HEK293T (cell line): ENCODE measurements around the gene QSOX1.

Experiments used
- CTCF ChIA-PET: fragments of 350-600 bp; formaldehyde crosslinking; extraction: SDS; loops from one replicate; lab custom pipeline; 2021; ENCODE audit warnings: antibody characterized with exemption, inconsistent platforms; lab: Yijun Ruan, JAX
- POLR2A ChIA-PET: fragments of 350-600 bp; formaldehyde crosslinking; extraction: SDS; loops from one replicate; lab custom pipeline; 2020; ENCODE audit warnings: antibody characterized with exemption, inconsistent platforms; lab: Yijun Ruan, JAX
- DNase-seq: peaks from one replicate; pipeline ENCODE4 v3.0.0; 2012; ENCODE audit warnings: mixed read lengths; ENCODE audit errors: extremely low spot score
- ARNT ChIP-seq: fragments of 450-650 bp; IDR thresholded peaks from 2 replicates; pipeline ENCODE4 v1.6.1; 2017; ENCODE audit warnings: mild to moderate bottlenecking
- BHLHE40 ChIP-seq: fragments of 450-650 bp; IDR thresholded peaks from 2 replicates; pipeline ENCODE4 v1.6.1; 2016; ENCODE audit warnings: mild to moderate bottlenecking, moderate library complexity, borderline replicate concordance
- CTBP1 ChIP-seq: fragments of 450-650 bp; IDR thresholded peaks from 2 replicates; pipeline ENCODE4 v1.6.1; 2016; ENCODE audit warnings: borderline replicate concordance
- ELF4 ChIP-seq: fragments of 450-650 bp; IDR thresholded peaks from 2 replicates; pipeline ENCODE4 v1.6.1; 2017; ENCODE audit warnings: antibody characterized with exemption
- FOXA1 ChIP-seq: fragments of 450-650 bp; IDR thresholded peaks from 2 replicates; pipeline ENCODE4 v1.6.1; 2016; ENCODE audit warnings: mild to moderate bottlenecking
- FOXK2 ChIP-seq: fragments of 450-650 bp; IDR thresholded peaks from 2 replicates; pipeline ENCODE4 v1.6.1; 2016; ENCODE audit warnings: mild to moderate bottlenecking
- FOXM1 ChIP-seq: fragments of 450-650 bp; IDR thresholded peaks from 2 replicates; pipeline ENCODE4 v1.6.1; 2017; ENCODE audit warnings: mild to moderate bottlenecking, borderline replicate concordance
- HDGF ChIP-seq: fragments of 450-650 bp; IDR thresholded peaks from 2 replicates; pipeline ENCODE4 v1.6.1; 2017; ENCODE audit warnings: antibody characterized with exemption, borderline replicate concordance
- L3MBTL2 ChIP-seq: fragments of 450-650 bp; conservative IDR thresholded peaks from 2 replicates; pipeline ENCODE4 v1.6.1; 2016; ENCODE audit warnings: mild to moderate bottlenecking
- LEF1 ChIP-seq: fragments of 450-650 bp; IDR thresholded peaks from 2 replicates; pipeline ENCODE4 v1.6.1; 2017; ENCODE audit warnings: mild to moderate bottlenecking, borderline replicate concordance
- NFRKB ChIP-seq: fragments of 450-650 bp; IDR thresholded peaks from 2 replicates; pipeline ENCODE4 v1.6.1; 2016; ENCODE audit warnings: mild to moderate bottlenecking, moderate library complexity
- PKNOX1 ChIP-seq: fragments of 450-650 bp; IDR thresholded peaks from 2 replicates; pipeline ENCODE4 v1.6.1; 2016
- SP1 ChIP-seq: fragments of 450-650 bp; IDR thresholded peaks from 2 replicates; pipeline ENCODE4 v1.6.1; 2017
- SUZ12 ChIP-seq: fragments of 450-650 bp; IDR thresholded peaks from 2 replicates; pipeline ENCODE4 v1.6.1; 2016; ENCODE audit warnings: mild to moderate bottlenecking
- TARDBP ChIP-seq: fragments of 450-650 bp; IDR thresholded peaks from 2 replicates; pipeline ENCODE4 v1.6.1; 2016
- ZNF384 ChIP-seq: fragments of 450-650 bp; IDR thresholded peaks from 2 replicates; pipeline ENCODE4 v1.6.1; 2016

Gene QSOX1

DNA sequence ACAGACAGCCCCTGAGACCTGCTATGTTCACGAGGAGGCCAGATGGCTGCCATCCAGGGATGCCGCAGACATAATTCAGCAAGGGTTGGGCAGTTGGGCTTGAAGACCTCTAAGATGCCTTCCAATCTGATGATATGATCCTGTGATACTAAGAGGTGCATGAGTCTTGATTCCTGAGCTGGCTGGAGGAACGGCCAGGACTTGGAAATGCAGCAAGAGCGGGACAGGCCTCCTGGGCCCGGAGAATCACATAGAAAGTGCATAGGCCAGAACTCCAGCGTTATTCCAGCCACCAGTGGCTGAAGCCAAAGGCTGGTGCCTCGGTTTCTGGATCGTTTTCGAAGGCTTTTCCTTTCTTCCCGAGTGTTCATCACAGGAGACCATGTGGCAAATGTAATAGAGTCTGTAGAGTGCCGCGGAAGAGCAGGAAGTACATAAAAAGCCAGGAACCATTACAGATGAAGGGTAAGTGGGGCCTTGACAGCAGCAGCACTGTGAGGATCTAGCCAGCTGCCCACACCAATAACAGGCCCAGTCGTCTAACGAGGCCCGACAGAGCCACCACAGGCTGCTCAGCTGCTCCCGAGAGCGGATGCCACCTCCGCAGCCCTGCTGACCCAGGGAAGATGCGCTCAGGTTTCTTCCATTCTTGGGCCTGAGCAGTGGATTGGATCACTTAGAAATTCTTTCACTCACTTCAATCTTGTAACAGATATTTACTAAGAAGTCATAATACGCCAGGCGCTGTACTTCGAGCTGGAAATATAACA lies 61.4 kb downstream of the QSOX1 start:
- DNase-seq: no peak
- ChIA-PET POLR2A (no interaction called here), CTCF (no interaction called here)
- TF ChIP-seq BHLHE40: no peak
- no peak for TF ChIP-seq SUZ12
- TF ChIP-seq ZNF384: no peak
- TF ChIP-seq HDGF: no peak
- TF ChIP-seq NFRKB: no peak
- TF ChIP-seq L3MBTL2: no peak
- no peak for TF ChIP-seq TARDBP
- no peak for TF ChIP-seq ARNT
- no peak for TF ChIP-seq FOXM1
- no peak for TF ChIP-seq FOXA1
- no peak for TF ChIP-seq PKNOX1
- TF ChIP-seq ELF4: no peak
- TF ChIP-seq SP1: no peak
- no peak for TF ChIP-seq FOXK2
- no peak for TF ChIP-seq LEF1
- TF ChIP-seq CTBP1: no peak

- CTCF ChIA-PET: interaction anchor here (0.9 to 1.0 kb wide), 2 partner anchors 10 to 29 kb away, joined by 3 read pairs; no protein-coding TSS in a partner anchor
- no peak for TF ChIP-seq ELF4
- TF ChIP-seq BHLHE40: no peak
- no peak for TF ChIP-seq HDGF
- TF ChIP-seq PKNOX1: no peak
- no peak for TF ChIP-seq TARDBP
- no peak for TF ChIP-seq CTBP1
- no peak for TF ChIP-seq FOXA1
- TF ChIP-seq L3MBTL2: no peak
- no peak for TF ChIP-seq ARNT
- no peak for TF ChIP-seq FOXM1
- no peak for TF ChIP-seq SP1
- no peak for TF ChIP-seq NFRKB
- TF ChIP-seq LEF1: no peak
- no peak for TF ChIP-seq FOXK2
- no peak for TF ChIP-seq ZNF384
- TF ChIP-seq SUZ12: no peak
- no peak for DNase-seq
- POLR2A ChIA-PET: no interaction called here
Observed at GRCh38 chr1:180217006-180217405, 62.3 kb downstream of the QSOX1 start.

- ChIA-PET CTCF (no interaction called here), POLR2A (interaction anchor here (1.5 kb wide), 1 partner anchor 12 kb away, joined by 4 read pairs; no protein-coding TSS in a partner anchor)
- TF ChIP-seq NFRKB: no peak
- DNase-seq: no peak
Observed at GRCh38 chr1:180218806-180219765, 64.4 kb downstream of the QSOX1 start.

- no peak for DNase-seq
- no peak for TF ChIP-seq HDGF
- no peak for TF ChIP-seq BHLHE40
- no peak for TF ChIP-seq L3MBTL2
- TF ChIP-seq SUZ12: no peak
- no peak for TF ChIP-seq FOXA1
- TF ChIP-seq FOXM1: no peak
- no peak for TF ChIP-seq NFRKB
- no peak for TF ChIP-seq SP1
- TF ChIP-seq TARDBP: no peak
- no peak for TF ChIP-seq CTBP1
- no peak for TF ChIP-seq ZNF384
- TF ChIP-seq LEF1: no peak
- TF ChIP-seq ARNT: no peak
- CTCF ChIA-PET: no interaction called here
- POLR2A ChIA-PET: no interaction called here
Observed at GRCh38 chr1:180219776-180220175, 65.1 kb downstream of the QSOX1 start.

DNA sequence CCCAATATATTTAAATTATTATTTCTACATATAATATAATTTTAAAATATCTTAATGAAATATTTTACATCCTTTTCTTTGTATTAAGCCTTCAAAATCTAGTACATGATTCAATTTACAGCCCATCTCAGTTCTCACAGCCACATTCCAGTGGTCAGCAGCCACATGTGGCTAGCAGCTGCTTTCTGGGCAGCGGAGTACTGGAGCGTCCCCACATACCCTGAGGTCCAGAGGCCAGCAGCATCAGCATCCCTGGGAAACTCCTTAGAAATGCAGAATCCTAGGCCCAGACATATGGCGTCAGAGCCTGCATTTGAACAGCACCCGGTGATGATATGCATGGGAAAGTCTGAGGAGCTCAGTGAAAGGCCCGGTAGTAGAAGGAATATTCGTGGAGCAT lies 66.8 kb downstream of the QSOX1 start:
- DNase-seq: no peak
- ChIA-PET CTCF (no interaction called here), POLR2A (no interaction called here)
- no peak for TF ChIP-seq ELF4
- no peak for TF ChIP-seq ARNT
- TF ChIP-seq LEF1: no peak
- no peak for TF ChIP-seq CTBP1
- no peak for TF ChIP-seq FOXA1
- no peak for TF ChIP-seq SUZ12
- TF ChIP-seq HDGF: no peak
- no peak for TF ChIP-seq NFRKB
- no peak for TF ChIP-seq ZNF384
- no peak for TF ChIP-seq BHLHE40
- TF ChIP-seq L3MBTL2: no peak
- TF ChIP-seq FOXK2: no peak
- no peak for TF ChIP-seq PKNOX1
